WI38 (cell line): ENCODE measurements around the gene MBD1.

Experiments
- H3K4me3 ChIP-seq: 2 replicates; pipeline ENCODE4 v1.5.1; 2011; ENCODE audit warnings: low read depth, mild to moderate bottlenecking, control low read depth, low read length
- CTCF ChIP-seq: IDR thresholded peaks from 2 replicates; pipeline ENCODE4 v1.5.1; 2012; ENCODE audit warnings: low read depth, mild to moderate bottlenecking, control low read depth, low read length

Gene MBD1

DNA sequence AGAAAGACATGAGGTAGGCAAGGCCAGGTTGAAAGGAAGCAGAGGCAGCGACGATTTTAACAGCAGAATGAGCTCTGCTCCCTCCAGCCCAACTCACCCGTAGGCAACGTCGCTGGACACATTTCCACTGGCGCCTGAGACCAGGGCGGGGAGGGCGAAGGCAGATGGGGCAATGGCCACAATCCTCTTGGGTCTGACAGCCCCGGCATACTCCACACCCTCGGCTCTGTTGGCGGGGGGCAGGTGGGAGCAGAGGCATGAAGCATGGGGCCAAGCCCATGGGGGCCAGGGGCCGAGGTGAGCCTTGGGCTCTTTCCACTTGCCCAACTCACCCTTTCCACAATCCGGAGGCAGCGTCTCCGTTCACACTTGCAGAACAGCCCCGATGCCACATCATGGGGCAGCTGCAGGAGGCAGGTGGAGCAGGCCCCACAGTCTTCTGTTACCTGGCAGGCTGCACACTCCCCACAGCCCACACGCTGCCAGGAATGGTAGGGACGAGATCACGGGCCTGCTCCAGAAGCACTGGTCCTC, 5.8 kb downstream of the MBD1 start:
- no peak for TF ChIP-seq CTCF
- no peak overlapping the region for H3K4me3 ChIP-seq

DNA sequence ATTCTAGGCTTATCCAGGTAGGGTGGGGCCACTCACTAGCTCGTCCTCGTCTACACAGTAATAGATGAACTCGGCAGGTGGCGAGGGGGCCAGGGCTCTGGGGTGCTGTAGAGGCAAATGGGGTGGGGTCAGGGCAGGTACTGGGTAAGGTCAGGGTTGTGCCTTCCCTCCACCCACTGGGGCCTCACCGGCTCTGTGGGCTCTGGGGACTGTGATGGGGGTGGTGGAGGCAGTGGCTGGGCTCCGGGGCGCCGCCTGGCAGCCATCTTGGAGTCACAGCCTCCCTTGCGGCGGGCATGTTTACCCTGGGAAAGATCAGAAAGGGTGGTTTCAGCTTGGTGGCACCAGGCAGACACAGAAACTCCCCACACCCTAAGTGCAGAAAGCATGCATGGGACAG, 6.4 kb downstream of the MBD1 start:
- TF ChIP-seq CTCF: no peak
- no peak overlapping the region for H3K4me3 ChIP-seq

DNA sequence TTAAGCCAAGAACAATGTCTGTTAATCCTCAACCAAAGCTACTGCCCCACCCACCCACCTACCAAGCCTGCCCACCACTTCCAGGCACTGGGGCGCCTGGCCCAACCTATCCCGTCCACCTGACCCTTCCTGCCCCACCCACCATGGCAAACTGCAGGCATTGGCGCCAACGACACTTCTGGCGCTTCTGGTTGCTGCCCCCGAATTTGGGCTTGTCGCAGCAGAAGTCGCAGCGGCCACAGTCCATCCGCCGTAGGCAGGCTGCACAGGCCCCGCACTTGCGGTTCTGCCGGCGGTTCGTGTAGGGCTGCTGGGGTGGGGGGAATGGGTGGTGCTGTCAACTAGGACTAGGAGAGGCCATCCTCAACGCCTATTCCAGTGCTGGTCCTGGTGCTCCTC, 7.3 kb downstream of the MBD1 start:
- H3K4me3 ChIP-seq: no peak overlapping the region
- TF ChIP-seq CTCF: no peak

- TF ChIP-seq CTCF: no peak
- H3K4me3 ChIP-seq: no peak overlapping the region
Observed at GRCh38 chr18:50273203-50274043, 7.9 kb downstream of the MBD1 start.

DNA sequence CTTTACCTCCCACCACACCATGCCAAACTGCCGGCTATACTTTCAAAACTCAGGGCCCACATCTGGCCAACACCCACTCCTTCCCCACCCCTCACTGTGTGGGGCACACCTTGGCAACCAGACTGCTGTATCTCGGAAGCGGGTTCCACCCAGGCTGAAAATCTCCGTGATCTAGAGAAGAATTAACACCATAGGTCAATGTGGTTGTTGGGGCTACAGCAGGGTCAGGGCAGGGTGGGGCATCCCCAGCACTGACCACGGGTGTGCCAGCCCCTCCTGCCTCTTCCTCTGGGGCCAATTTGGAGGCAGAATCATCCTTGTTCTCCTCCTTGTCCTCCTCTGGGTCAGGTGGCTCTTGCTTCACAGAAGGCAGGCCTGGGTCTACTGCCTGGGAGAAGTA, 8.8 kb downstream of the MBD1 start:
- no peak overlapping the region for H3K4me3 ChIP-seq
- TF ChIP-seq CTCF: no peak

DNA sequence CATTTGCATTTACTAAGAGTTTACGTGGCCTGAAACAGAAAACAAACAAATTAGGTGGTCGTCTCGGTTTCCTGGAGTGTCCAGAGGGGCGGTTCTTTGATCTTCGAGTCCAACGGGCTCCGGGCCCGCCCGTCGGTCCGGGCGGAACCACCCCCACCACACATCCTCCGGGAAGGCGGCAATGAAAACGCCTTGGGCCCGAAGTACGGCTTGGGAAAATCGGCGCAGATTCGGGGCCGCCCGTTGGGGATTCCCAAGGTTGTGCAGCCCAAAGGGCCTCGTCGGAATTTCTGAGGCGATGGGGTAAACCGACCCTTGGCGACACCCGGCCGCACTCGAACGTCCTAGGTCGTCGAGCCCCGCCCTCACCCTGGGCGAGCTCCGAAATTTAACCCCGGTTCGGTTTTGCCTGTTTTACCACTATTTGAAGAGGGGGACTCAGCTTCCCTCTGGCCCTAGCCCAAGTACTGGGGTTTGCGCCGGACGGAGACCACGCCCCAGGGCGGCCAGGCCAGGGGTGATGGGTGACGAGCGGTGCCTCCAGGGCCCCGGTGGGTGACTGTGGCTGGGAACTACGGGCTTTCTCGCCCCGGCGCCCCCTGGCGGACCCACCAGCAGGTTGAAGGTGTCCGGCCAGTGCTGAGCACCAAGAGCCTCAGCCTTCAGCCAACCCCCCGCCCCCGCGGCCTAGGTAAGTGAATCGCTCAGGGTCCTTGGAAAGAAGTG, 13.1 kb downstream of the MBD1 start:
- H3K4me3 ChIP-seq: no peak overlapping the region
- peak; percentile 55 for TF ChIP-seq CTCF

GRCh38 chr18:50266248-50266704, 15.0 kb downstream of the MBD1 start, which contains the start of gene CFAP53:
TSS of gene CFAP53 (minus strand) at chr18:50266495. CDS start at chr18:50266404, 91 bp downstream.
- no peak for TF ChIP-seq CTCF
- peak within 1 kb of the TSS; percentile 73 for H3K4me3 ChIP-seq
